ENCODE measurements around the gene COL9A2.
"Not testable (repeated sequence)": the region's sequence is repeated elsewhere in the genome, so short reads cannot be mapped to it uniquely, and the experiment has no call there.

Gene COL9A2

GRCh38 chr1:40341491-40342380, 24.6 kb upstream of the COL9A2 start:
- no peak for DNase-seq (ENCODE audit: extremely low read depth, low read depth)
- TF ChIP-seq CTCF (IDR thresholded peaks at IDR 0.05; ENCODE audit: low read depth, low read length, missing control alignments) = no peak
- H3K4me3 ChIP-seq (replicated peaks; ENCODE audit: low read depth, low read length) = no peak overlapping the region

GRCh38 chr1:40339420-40340323, 22.6 kb upstream of the COL9A2 start:
- no peak for DNase-seq (ENCODE audit: extremely low read depth, low read depth)

GRCh38 chr1:40338745-40339419, 21.8 kb upstream of the COL9A2 start:
- DNase-seq (ENCODE audit: extremely low read depth, low read depth) = peak; percentile 32
- peak; percentile 98 for TF ChIP-seq CTCF (IDR thresholded peaks at IDR 0.05; ENCODE audit: low read depth, low read length, missing control alignments)
- no peak overlapping the region for H3K4me3 ChIP-seq (replicated peaks; ENCODE audit: low read depth, low read length)

More at GRCh38 chr1:40339420-40340323, 22.6 kb upstream of the COL9A2 start:
- no peak overlapping the region for H3K4me3 ChIP-seq (replicated peaks; ENCODE audit: low read depth, low read length)
- no peak for TF ChIP-seq CTCF (IDR thresholded peaks at IDR 0.05; ENCODE audit: low read depth, low read length, missing control alignments)

GRCh38 chr1:40337443-40337842, 20.4 kb upstream of the COL9A2 start:
- no peak overlapping the region for H3K4me3 ChIP-seq (replicated peaks; ENCODE audit: low read depth, low read length)
- DNase-seq (ENCODE audit: extremely low read depth, low read depth) = no peak
- TF ChIP-seq CTCF (IDR thresholded peaks at IDR 0.05; ENCODE audit: low read depth, low read length, missing control alignments) = no peak

- no peak overlapping the region for H3K4me3 ChIP-seq (replicated peaks; ENCODE audit: low read depth, low read length)
- no peak for DNase-seq (ENCODE audit: extremely low read depth, low read depth)
- no peak for TF ChIP-seq CTCF (IDR thresholded peaks at IDR 0.05; ENCODE audit: low read depth, low read length, missing control alignments)
Measured at GRCh38 chr1:40332695-40333094, 15.6 kb upstream of the COL9A2 start.

GRCh38 chr1:40331403-40331802, 14.3 kb upstream of the COL9A2 start:
- DNase-seq (ENCODE audit: extremely low read depth, low read depth); H3K4me3 ChIP-seq (replicated peaks; ENCODE audit: low read depth, low read length): not testable (repeated sequence)
